Mucosa of stomach (tissue), 1 donor: ENCODE measurements around the gene OCA2.

Source experiments
- H3K27me3 ChIP-seq: one replicate; pipeline ENCODE4 v1.7.0; 2013; ENCODE audit warnings: mild to moderate bottlenecking, low read length; ENCODE audit not compliant: control insufficient read depth, insufficient read depth
- H3K36me3 ChIP-seq: one replicate; pipeline ENCODE4 v1.7.0; 2013; ENCODE audit warnings: low read length; ENCODE audit not compliant: control insufficient read depth, insufficient read depth
- H3K4me1 ChIP-seq: one replicate; pipeline ENCODE4 v1.7.0; 2013; ENCODE audit warnings: mild to moderate bottlenecking, low read length; ENCODE audit not compliant: control insufficient read depth, insufficient read depth
- H3K4me3 ChIP-seq: one replicate; pipeline ENCODE4 v1.7.0; 2013; ENCODE audit warnings: low read length
- H3K9ac ChIP-seq: one replicate; pipeline ENCODE4 v1.7.0; 2013; ENCODE audit warnings: mild to moderate bottlenecking, low read length, moderate library complexity
- H3K9me3 ChIP-seq: one replicate; pipeline ENCODE4 v1.7.0; 2013; ENCODE audit warnings: mild to moderate bottlenecking, low read length, moderate library complexity; ENCODE audit not compliant: control insufficient read depth
- donor health status: Pancreatic carcinoma.

The OCA2 gene

DNA sequence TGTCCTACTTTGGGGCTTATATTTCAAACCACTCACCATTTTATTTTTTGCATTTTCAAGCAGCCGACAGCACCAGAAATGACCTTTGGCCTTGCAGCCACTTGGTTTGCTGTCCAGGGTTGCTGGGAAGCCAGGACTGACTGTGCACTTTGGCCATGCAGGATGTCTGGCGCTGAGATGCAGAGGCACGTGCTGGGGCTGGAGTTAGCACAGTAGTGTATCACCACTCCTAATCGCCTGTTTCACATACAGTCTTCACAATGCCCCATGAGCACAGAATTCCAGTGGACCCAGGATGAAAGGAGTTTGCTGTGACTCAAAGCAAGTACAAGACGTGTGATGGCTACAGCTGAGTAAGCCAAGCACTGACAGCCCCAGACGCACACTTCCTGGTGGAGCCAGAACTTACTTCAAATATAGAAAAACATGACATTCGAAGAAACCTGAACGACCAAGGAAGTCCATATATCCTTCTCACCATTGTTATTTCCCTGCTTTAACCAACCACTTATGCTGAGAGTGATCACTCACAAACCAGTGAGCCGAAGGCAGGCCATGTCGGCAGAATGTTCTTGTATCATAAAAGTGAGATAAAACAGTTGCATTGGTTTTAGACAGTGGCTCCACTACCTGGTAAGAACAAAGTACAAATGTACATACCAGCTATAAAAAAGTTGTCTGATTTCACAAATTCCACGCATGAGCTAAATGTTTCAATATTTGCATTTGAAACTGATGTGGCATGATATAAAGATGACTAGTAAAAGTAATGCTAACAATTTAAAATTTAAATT lies 16.0 kb downstream of the OCA2 start:
- Histone ChIP-seq H3K27me3 (no peaks in the 10 kb centered on the region), H3K4me1 (no peaks in the 10 kb centered on the region), H3K9me3 (no peaks in the 10 kb centered on the region), H3K36me3 (no peaks in the 10 kb centered on the region), H3K4me3 (no peak overlapping the region), H3K9ac (no peak overlapping the region)

DNA sequence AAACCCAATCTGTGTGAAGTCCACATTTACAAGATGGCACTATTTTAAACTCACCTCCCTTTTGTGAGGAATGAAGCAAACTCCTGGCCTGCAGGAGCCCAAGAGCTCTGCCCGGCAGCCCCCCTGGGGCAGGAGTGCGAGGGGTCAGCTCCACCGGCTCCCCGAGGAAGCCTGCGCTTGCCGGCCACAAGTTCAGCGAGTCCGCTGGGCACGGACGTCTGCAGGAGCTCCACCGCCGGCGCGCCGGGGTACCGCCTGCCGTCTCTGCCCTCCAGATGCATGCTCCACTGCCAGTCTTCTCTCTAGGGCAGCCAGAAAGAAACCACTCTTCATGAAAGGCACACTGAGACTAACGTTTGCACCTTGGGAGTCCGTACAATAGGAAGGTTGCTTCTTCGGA lies 17.5 kb downstream of the OCA2 start:
- Histone ChIP-seq H3K36me3 (no peaks in the 10 kb centered on the region), H3K27me3 (no peaks in the 10 kb centered on the region), H3K9ac (no peak overlapping the region), H3K4me3 (no peak overlapping the region), H3K9me3 (no peaks in the 10 kb centered on the region), H3K4me1 (no peaks in the 10 kb centered on the region)

DNA sequence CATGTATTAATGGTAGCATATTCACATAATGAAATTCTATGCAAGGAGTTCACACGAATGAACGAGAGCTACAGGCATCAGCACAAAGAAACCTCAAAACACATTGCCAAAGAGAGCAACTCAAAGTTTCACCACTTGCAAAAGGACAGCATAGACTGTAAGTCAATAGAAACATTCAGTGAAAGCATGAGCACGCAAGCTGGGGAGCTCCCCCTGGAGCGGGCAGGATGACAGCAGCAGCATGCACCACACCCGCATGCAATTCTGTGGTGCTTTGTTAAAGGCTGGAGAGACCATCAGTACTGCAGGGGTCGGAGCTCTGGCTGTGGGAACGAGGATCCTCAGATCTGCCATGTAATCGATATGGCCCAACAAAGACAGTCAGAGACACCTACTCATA lies 18.7 kb downstream of the OCA2 start:
- H3K27me3 ChIP-seq: no peaks in the 10 kb centered on the region
- H3K9me3 ChIP-seq: no peaks in the 10 kb centered on the region
- H3K4me3 ChIP-seq: no peak overlapping the region
- H3K4me1 ChIP-seq: no peaks in the 10 kb centered on the region
- no peak overlapping the region for H3K9ac ChIP-seq
- no peaks in the 10 kb centered on the region for H3K36me3 ChIP-seq

DNA sequence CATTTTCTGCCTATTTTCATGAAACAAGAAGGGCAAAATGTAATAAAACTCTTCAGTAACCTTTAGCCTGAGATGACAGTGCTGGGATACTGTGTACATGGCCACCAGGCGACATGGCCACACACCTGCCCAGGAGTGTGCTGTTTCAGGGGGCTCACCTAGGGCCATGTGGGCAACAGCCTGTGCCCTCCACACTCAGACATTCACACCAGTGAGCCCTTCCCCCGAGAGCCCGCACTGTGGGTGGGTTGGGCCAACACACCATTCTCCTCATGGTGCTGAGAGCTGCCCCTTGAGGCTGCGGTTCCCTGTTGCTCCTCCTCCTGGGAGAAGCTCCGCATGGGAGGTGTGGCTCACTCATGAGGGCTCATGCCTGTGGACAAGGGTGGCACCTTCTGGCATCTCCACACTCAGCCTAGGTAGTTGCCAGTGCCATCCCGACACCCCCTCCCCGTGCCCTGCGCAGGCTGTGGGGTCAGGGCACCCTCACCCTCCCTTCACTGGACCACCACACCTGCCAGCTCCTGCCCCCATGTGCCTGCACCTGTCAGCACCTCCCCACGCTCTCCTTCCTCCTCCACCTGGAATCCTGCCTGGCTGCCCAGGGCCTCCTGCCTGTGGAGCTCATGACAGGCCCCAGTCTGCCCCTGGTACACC lies 19.7 kb downstream of the OCA2 start:
- Histone ChIP-seq H3K4me1 (no peaks in the 10 kb centered on the region), H3K4me3 (no peak overlapping the region), H3K9ac (no peak overlapping the region), H3K27me3 (no peaks in the 10 kb centered on the region), H3K9me3 (no peaks in the 10 kb centered on the region), H3K36me3 (no peaks in the 10 kb centered on the region)

DNA sequence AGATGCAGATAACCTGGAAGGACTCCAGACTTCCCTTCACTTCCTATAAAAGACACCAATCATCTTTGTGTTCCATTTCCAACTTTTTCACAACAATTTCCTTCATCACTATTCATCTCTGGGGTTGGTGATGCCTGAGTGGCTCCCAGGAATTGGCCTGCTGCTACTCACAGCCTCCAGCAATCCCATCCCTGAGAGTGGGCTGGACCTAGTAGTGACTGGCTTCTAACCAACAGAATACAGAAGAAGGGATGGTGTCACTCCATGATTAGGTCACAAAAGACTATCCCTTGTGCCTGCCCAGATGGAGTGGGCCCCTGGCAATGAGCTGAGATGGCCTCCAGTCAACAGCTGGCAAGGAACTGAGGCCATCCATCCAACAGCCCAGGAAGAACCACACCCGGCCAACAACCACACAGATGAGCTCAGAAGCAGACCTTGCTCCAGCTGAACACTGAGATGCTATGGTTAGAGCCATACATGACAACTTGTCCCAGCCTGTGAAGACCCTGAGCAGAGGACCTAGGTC lies 20.9 kb downstream of the OCA2 start:
- Histone ChIP-seq H3K4me3 (no peak overlapping the region), H3K27me3 (no peaks in the 10 kb centered on the region), H3K4me1 (no peaks in the 10 kb centered on the region), H3K9ac (no peak overlapping the region), H3K9me3 (no peaks in the 10 kb centered on the region), H3K36me3 (no peaks in the 10 kb centered on the region)

DNA sequence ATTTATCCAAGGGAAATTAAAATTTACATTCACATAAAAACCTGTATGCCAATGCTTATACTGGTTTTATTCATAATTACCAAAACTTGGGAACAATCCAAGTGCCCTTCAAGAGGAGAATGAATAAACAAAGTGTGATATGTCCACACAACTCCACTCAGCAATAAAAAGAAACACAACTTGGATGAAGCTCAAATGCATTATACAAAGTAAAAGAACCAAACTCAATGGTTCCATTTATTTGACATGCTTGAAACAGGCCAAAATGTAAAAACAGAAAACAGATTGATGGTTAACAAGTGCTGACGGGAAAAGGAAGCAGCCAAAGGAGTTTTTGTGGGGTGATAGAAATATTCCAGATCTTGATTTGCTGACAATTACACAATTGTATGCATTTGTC lies 23.5 kb downstream of the OCA2 start:
- no peaks in the 10 kb centered on the region for H3K4me1 ChIP-seq
- H3K9ac ChIP-seq: no peak overlapping the region
- H3K4me3 ChIP-seq: no peak overlapping the region
- H3K9me3 ChIP-seq: no peaks in the 10 kb centered on the region
- no peaks in the 10 kb centered on the region for H3K36me3 ChIP-seq
- no peaks in the 10 kb centered on the region for H3K27me3 ChIP-seq

DNA sequence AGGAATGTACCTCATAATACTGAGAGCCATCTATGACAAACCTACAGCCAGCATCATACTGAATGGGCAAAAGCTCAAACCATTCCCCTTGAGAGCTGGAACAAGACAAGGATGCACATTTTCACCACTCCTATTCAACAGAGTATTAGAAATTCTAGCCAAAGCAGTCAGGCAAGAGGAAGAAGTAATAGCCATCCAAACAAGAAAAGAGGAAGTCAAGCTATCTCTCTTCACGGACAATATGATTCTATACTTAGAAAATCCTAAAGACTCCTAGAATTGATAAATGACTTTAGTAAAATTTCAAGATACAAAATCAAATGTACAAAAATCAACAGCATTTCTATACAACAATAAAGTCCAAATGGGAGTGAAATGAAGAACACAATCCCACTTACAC lies 30.2 kb downstream of the OCA2 start:
- H3K4me1 ChIP-seq: no peaks in the 10 kb centered on the region
- H3K9me3 ChIP-seq: no peaks in the 10 kb centered on the region
- no peak overlapping the region for H3K4me3 ChIP-seq
- no peaks in the 10 kb centered on the region for H3K36me3 ChIP-seq
- no peak overlapping the region for H3K9ac ChIP-seq
- H3K27me3 ChIP-seq: no peaks in the 10 kb centered on the region

DNA sequence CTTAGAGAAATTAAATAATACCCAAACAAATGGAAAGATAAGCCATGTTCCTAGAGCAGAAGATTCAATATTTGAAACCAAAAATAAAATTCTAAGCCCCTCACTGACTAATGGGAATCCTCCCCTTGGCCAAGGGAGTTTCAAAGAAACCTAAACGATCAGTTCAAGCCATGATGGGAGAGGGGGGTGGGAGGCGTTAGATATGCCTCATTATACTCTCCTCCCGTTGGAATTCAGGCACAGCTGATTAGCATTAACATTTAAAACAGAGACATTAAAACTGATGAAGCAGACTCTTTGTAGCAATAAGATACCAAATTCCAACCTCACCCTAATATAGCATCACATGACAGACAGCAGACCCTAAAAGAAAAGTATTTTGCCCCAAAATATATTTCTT lies 32.9 kb downstream of the OCA2 start:
- H3K9ac ChIP-seq: no peak overlapping the region
- H3K27me3 ChIP-seq: no peaks in the 10 kb centered on the region
- no peaks in the 10 kb centered on the region for H3K36me3 ChIP-seq
- H3K4me1 ChIP-seq: no peaks in the 10 kb centered on the region
- no peak overlapping the region for H3K4me3 ChIP-seq
- no peaks in the 10 kb centered on the region for H3K9me3 ChIP-seq

DNA sequence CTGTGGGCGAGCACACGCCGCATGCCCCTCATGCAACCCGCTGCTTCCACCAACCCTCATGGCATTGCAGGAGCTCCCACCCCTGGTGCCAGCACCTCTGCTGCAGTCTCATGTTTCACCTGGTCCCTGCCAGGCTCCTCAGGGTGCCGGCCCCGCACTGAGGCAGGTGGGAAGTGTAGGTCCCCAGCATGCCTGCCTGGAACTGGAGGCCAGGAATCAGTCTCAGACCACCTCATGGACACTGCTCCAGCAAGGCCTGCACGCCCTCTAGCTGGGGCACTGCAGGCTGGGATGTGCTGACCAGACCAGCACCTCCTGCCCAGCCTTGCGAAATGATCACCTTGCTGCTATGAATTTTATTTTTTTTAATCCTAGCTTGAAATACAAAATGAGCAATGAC lies 39.1 kb downstream of the OCA2 start:
- Histone ChIP-seq H3K9ac (no peak overlapping the region), H3K27me3 (no peaks in the 10 kb centered on the region), H3K9me3 (no peaks in the 10 kb centered on the region), H3K4me1 (no peaks in the 10 kb centered on the region), H3K4me3 (no peak overlapping the region), H3K36me3 (no peaks in the 10 kb centered on the region)

DNA sequence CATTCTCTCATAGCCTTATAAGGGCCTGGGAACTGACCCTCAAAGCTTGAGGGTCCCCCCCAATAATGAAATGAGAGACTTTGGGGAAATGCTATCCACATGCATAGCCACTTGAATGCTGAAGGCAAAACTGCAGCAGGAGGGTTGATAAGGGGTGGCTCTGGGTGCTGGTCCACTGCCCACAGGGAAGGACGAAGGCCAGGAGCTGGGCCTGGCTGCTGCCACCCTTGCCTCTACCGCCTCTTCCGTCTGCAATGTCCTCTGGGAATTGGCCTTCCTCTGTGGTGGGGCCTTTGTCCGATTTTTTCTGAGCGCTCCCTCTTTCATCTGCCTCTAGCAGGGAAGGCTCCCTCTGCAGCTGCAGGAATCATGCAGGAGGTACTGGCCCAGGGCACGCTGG lies 41.0 kb downstream of the OCA2 start:
- no peak overlapping the region for H3K9ac ChIP-seq
- H3K4me1 ChIP-seq: no peaks in the 10 kb centered on the region
- no peak overlapping the region for H3K4me3 ChIP-seq
- H3K27me3 ChIP-seq: no peaks in the 10 kb centered on the region
- no peaks in the 10 kb centered on the region for H3K9me3 ChIP-seq
- no peaks in the 10 kb centered on the region for H3K36me3 ChIP-seq

DNA sequence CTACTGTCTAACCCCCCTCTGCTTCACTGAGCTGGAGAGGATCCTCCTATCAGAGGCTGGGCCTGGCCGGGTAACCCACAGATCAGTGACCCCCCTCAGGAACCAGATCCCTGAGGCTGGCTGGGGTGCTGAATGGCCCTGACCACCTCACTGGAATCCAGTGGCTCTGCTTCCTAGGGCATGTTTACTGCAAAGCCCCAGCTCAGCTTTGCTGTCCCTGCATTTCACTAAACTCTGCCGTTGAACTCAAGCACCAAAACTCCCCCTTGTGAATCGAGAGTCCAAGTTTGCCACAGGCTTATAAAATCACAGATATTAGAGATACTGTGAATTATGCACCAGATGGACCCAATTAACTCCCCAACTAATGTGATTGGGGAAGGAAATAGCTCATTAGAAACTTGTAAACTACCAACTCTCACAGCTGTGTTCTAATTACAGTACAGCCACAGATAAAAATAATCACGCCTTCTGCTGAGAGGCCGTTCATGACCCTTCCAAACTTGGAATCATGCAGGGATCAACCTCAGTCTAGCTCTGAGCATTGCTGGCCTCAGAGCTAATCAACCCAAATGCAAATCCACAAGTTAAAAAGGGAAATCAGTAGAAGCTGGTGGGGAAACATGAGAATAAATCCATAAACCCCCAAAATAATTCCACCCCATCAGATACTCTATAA lies 47.0 kb downstream of the OCA2 start:
- Histone ChIP-seq H3K4me3 (no peak overlapping the region), H3K36me3 (no peaks in the 10 kb centered on the region), H3K27me3 (no peaks in the 10 kb centered on the region), H3K4me1 (no peaks in the 10 kb centered on the region), H3K9ac (no peak overlapping the region), H3K9me3 (no peaks in the 10 kb centered on the region)

DNA sequence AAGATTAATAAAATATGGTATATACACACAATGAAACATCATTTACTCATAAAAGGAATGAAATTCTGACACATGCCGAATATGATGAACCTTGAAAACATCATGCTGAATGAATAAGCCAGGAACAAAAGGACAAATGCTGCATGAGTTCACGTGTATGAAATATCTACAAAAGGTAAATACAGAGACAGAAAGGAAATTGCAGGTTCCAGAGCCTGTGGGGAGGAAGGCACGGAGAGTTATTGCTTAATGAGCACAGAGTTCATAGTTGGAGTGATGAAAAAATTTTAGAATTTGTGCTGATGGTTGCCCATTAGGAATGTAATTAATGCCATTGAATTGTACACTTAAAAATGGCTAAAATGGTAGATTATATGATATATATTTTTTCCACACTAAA lies 49.5 kb downstream of the OCA2 start:
- Histone ChIP-seq H3K9ac (no peak overlapping the region), H3K9me3 (no peaks in the 10 kb centered on the region), H3K4me1 (no peaks in the 10 kb centered on the region), H3K27me3 (no peaks in the 10 kb centered on the region), H3K4me3 (no peak overlapping the region), H3K36me3 (no peaks in the 10 kb centered on the region)
